ENCODE data around the gene DCTN2. TPM values are rescaled to one million over a fixed set of nuclear protein-coding genes. Genes with fewer than 3 reads are reported as not detected.
"Not testable (repeated sequence)": the region's sequence is repeated elsewhere in the genome, so short reads cannot be mapped to it uniquely, and the experiment has no call there.

DCTN2 gene
- total RNA-seq, 1 donor from 2014 or later: 140 TPM

DNA sequence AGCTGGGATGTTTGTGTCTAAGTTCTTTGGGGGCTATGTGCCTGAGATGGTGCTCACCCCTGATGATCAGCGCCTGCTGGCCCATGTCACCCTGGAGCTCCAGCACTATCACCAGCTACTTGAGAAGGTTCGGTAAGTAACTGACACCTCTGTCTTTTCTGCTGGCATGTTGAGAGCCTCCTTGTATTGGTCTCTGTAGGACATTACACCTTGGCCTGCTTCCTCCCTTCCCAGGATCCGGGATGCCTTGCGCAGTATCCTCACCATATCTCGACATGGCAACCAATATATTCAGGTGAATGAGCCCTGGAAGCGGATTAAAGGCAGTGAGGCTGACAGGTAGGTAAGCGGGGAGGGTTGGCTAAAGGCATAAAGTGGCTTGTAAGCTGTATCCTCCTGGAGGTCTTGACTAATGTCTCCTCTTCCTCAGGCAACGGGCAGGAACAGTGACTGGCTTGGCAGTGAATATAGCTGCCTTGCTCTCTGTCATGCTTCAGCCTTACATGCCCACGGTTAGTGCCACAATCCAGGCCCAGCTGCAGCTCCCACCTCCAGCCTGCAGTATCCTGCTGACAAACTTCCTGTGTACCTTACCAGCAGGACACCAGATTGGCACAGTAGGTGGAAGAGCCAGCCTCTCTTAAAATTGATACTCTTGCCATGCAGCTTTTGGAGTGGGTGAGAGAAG lies 32.1 kb downstream of the DCTN2 start:
- DNase-seq: no peak

DNA sequence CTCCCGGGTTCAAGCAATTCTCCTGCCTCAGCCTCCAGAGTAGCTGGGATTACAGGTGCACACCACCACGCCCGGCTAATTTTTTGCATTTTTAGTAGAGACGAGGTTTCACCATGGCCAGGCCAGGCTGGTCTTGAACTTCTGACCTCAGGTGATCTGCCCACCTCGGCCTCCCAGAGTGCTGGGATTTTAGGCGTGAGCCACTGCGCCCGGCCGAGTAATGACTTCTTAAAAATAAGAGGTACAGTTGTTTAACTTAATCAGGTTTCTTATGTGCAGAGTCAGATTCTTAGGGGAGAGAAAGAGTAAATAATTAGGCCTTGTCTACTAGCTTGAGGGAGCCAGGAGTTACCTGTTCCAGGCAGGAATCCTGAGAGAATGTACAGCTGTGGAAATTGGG lies 32.7 kb downstream of the DCTN2 start:
- not testable (repeated sequence) for DNase-seq

DNA sequence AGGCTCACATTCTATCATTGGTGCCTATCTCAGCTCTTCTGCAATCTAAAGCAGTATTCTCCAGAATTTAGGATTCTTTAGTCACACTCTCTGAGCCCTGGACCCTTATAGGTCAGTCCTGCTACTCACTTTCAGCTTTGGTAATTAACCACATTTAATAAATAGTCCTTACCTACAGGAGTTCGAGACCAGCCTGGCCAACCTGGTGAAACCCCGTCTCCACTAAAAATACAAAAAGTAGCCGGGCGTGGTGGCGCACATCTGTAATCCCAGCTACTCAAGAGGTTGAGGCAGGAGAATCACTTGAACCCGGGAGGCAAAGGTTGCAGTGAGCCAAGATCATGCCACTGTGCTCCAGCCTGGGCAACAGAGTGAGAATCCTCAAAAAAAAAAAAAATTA lies 33.3 kb downstream of the DCTN2 start:
- not testable (repeated sequence) for DNase-seq

DNA sequence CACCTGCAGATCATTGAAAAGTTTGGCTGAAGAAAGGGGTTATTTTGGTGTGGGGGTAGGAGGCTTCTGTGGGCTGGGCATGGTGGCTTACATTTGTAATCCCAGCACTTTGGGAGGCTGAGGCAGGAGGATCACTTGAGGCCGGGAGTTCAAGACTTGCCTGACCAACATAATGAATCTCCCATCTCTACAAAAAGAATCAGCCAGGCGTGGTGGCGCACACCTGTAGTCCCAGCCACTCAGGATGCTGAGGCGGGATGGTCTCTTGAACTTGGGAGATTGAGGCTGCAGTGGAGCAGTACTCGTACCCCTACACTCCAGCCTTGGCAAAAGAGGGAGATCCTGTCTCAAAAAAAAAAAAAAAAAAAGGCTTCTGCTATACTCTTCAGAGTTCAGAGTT lies 33.7 kb downstream of the DCTN2 start:
- DNase-seq: no peak

DNA sequence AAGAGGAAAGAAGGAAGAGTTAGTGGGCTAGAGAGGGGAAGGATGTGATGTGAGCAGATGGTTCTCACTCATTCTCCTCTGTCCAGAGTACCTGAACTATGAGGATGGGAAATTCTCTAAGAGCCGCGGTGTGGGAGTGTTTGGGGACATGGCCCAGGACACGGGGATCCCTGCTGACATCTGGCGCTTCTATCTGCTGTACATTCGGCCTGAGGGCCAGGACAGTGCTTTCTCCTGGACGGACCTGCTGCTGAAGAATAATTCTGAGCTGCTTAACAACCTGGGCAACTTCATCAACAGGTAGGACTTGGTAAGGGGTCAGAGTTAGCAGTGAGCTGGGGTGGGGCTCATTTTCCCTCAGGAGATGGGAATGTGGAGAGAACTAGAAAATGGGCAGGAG lies 34.3 kb downstream of the DCTN2 start:
- DNase-seq: no peak

DNA sequence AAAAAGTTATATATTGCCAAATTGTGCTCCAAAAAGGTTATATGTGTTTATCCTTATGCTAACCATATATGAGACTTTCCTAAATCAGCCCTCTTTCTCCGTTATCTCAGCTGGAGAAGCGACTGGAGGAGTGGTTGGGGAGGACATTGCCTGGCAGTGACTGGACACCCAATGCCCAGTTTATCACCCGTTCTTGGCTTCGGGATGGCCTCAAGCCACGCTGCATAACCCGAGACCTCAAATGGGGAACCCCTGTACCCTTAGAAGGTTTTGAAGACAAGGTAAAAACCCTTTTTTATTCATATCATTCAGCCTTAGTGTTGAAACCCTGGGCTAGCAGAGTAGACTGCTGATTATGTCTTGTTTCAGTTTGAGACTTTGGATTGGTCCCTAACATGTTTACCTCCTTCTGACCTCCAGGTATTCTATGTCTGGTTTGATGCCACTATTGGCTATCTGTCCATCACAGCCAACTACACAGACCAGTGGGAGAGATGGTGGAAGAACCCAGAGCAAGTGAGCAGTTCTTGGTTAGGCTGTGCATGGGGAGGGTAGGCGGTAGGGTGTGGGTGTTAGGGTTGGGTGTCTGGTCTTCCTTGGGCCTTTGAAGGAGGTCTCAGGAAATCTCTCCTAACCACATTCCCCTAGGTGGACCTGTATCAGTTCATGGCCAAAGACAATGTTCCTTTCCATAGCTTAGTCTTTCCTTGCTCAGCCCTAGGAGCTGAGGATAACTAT lies 35.2 kb downstream of the DCTN2 start:
- no peak for DNase-seq

DNA sequence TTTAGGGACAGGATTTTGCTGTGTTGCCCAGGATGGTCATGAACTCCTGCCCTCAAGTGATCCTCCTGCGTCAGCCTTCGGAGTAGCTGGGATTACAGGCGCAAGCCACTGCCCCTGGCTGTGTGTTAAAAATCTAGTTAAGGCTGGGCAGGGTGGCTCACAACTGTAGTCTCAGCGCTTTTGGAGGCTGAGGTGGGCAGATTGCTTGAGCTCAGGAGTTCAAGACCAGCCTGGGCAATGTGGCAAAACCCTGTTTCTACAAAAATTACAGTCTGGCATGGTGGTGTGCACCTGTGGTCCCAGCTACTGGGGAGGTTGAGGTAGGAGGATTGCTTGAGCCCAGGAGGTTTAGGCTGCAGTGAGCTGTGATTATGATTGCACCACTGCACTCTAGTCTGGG lies 35.8 kb downstream of the DCTN2 start:
- no peak for DNase-seq

DNA sequence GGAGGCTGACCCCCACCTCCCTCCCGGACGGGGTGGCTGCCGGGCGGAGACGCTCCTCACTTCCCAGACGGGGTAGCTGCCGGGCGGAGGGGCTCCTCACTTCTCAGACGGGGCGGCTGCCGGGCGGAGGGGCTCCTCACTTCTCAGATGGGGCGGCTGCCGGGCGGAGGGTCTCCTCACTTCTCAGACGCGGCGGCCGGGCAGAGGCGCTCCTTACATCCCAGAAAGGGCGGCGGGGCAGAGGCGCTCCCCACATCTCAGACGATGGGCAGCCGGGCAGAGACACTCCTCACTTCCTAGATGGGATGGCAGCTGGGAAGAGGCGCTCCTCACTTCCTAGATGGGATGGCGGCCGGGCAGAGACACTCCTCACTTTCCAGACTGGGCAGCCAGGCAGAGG lies 39.2 kb downstream of the DCTN2 start:
- not testable (repeated sequence) for DNase-seq

DNA sequence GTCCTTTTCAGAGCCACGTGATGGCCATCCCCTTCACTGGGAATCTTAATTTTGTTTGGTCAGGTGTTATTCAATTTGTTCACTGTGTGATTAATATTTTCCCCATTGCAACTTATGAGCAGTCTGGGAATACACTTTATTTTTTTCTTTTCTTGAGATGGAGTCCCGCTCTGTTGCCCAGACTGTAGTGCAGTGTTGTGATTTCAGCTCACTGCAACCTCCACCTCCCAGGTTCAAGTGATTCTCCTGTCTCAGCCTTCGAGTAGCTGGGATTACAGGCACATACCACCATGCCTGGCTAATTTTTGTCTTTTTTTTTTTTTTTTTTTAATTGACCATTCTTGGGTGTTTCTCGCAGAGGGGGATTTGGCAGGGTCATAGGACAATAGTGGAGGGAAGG lies 40.5 kb downstream of the DCTN2 start:
- DNase-seq: not testable (repeated sequence)

DNA sequence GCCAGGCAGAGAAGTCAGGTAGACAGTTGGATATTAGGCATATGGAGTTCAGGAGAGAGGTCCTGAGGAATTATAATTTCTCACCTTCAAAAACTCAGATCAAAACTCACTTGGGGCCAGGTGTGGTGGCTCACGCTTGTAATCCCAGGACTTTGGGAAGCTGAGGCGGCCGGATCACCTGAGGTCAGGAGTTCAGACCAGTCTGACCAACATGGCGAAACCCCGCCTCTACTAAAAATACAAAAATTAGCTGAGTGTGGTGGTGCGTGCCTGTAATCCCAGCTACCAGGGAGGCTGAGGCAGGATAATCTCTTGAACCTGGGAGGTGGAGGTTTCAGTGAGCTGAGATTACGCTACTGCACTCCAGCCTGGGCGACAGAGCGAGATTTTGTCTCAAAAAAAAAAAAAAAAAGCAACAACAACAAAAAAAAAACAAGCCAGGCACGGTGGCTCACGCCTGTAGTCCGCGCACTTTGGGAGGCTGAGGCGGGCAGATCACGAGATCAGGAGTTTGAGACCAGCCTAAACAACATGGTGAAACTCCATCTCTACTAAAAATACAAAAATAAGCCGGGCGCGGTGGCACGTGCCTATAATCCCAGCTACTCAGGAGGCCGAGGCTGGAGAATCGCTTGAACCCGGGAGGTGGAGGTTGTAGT lies 44.6 kb downstream of the DCTN2 start:
- not testable (repeated sequence) for DNase-seq

DNA sequence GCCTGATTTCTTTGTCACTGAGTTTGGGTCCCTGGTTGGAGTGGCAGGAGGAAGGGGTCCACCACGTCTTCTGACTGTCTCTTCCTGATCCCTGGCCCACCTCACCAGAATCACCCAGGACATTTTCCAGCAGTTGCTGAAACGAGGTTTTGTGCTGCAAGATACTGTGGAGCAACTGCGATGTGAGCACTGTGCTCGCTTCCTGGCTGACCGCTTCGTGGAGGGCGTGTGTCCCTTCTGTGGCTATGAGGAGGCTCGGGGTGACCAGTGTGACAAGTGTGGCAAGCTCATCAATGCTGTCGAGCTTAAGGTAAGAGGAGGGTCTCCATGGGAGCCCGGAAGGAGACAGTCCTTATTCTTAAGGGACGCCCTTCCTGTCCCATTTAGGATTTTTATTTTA lies 46.8 kb downstream of the DCTN2 start:
- DNase-seq: no peak

DNA sequence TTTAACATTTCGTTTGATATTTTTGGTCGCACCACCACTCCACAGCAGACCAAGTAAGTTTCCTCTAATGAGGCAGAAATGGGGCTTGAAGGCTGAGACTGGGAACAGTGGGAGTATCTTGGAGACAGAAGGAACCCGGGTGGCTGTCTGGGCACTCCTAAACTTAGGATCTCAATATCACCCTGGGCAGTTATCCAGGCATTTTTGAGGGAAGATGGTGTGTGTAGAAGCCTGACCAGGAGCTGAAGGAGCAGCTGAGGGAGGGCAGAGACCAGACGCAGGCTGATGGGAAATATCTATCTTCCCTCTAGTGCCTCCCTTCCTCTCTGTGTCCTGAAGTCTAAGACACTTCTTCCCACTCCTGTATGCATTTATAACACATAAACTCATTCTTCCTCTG lies 48.4 kb downstream of the DCTN2 start:
- DNase-seq: no peak

DNA sequence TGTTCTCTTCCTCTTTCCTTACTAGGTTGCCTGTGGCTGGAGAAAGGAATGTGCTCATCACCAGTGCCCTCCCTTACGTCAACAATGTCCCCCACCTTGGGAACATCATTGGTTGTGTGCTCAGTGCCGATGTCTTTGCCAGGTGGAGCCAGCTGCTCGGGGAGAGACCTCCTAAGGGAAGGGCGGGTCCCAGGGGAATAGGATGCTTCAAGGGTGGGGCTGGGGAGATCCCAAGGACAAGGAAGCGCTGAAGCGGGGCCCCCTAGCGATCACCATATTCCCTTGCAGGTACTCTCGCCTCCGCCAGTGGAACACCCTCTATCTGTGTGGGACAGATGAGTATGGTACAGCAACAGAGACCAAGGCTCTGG lies 48.9 kb downstream of the DCTN2 start:
- DNase-seq: no peak

DNA sequence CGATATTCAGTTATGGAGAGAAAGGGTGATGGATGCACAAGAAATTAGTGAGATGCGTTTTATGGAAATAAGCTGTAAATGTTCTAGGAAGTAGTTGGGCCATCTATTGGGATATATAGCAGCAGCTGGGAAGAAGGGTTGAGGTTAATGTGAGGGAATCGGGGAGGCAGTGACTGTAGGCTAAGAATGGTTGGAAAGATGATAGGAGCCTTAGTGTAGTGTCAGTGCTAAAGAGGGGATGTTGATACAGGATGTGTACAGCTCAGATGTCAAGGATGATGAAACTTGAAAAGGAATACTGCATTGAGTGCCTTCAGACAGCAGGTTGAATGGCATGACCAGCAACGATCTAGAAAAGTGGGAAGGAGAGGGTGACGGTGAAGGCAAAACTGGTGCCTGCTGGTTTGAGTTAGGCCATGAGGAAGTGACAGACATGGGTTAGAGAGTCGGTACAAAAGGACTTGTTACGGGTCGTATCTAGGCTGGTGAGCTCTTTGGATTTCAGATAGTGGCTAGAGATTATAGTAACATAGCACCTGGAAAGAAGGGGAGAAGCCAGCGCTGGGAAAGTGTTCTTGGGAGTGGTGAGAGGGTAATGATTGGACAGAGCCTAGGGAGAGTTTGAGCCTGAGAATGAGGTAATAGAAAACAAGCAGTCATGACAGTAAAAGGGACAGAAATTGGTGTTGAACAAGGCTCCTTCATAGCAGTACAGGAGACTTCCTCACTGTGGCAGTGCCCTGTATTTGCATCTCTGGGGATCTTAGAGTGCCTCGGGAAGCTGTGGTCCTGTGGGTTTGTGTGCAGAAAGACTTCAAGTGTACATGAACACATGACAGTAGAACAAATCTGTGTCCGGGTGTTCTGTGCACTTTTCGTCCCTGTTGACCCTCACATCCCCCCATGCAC lies 49.5 kb downstream of the DCTN2 start:
- DNase-seq: no peak

DNA sequence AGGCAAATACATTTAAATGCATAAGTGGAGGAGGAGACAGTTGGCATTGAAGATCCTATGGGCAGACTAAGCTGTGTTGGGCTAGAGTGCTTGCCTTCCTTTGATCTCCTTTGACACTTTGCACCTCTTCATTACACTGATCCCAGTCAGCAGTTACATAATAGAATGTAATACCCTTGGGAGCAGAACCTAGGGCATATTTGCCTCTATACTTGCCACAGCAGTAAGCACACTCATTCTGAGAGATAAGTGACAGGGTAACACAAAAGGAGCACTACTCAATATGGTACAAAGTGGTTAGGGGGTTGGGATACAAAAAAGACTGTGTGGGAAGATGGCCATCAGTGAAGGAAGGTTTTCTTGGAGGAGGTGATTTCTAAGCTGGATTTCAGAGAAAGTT lies 50.2 kb downstream of the DCTN2 start:
- DNase-seq: no peak

DNA sequence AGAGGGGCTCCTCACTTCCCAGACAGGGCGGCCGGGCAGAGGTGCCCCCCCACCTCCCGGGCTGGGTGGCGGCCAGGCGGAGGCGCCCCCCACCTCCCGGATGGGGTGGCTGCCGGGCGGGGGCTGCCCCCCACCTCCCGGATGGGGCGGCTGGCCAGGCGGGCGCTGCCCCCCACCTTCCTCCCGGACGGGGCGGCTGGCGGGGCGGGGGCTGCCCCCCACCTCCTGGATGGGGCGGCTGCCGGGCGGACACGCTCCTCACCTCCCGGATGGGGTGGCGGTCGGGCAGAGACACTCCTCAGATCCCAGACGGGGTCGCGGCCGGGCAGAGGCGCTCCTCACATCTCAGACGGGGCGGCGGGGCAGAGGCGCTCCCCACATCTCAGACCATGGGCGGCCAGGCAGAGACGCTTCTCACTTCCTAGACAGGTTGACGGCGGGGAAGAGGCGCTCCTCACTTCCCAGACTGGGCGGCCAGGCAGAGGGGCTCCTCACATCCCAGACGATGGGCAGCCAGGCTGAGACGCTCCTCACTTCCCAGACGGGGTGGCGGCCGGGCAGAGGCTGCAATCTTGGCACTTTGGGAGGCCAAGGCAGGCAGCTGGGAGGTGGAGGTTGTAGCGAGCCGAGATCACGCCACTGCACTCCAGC lies 51.8 kb downstream of the DCTN2 start:
- DNase-seq: not testable (repeated sequence)

DNA sequence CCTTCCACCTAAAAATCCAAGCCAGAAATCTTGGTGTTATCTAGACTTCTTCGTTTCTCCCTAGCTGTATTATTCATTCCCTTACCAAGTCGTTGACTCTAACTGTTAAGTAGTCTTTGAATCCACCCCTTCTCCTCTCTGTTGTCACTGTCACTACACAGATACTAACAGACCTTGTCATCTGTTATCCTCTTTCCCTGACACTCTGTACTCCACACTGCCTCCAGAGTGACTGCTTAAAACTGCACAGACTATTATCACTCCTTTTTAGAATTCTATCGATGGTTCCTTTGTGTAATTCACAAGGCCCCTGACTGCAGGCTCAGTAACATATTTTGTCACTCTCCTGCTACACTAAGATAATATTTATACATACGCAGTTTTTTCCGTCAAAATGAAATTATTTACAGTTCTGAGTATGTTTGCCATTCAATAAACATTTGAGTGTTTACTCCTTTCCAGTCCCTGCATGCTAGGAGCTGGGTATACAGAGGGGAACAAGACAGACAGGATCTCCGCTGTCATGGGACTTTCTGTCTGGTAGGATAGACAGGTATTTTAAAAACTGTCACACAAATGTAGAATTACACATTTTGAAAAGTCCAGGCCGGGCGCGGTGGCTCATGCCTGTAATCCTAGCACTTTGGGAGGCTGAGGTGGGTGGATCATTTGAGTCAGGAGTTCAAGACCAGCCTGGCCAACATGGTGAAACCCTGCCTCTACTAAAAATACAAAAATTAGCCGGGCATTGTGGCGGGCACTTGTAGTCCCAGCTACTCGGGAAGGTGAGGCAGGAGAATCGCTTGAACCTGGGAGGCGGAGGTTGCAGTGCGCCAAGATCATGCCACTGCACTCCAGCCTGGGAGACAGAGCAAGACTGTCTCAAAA lies 55.4 kb downstream of the DCTN2 start:
- no peak for DNase-seq

DNA sequence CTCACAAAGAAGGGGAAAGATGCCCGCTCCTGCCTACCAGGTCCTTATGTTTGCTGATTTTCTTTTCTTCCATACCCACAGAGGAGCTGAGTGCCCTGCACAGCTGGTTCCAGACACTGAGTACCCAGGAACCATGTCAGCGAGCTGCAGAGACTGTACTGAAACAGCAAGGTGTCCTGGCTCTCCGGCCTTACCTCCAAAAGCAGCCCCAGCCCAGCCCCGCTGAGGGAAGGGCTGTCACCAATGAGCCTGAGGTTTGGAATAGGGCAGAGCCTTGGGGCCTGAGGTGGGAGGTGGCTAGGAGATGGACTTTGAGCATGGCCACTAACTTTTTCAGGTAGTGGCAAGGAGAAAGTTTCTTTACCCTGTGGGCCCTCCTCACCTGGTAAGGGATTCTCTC lies 56.9 kb downstream of the DCTN2 start:
- no peak for DNase-seq

DNA sequence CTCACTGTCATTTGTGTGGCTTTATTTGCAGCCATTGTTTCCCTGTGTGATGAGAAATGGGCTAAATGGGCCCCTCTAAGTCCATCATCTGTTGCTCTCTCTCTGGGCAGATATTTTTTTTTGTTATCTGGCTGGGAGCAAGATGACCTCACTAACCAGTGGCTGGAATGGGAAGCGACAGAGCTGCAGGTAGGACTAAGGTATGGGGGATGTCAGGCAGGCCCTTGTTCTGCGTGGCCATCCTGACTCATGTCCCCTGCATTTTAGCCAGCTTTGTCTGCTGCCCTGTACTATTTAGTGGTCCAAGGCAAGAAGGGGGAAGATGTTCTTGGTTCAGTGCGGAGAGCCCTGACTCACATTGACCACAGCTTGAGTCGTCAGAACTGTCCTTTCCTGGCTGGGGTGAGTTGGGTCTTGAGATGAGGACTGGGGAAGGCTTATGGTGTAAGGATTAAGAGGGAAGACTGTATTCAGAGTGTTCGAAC lies 57.8 kb downstream of the DCTN2 start:
- no peak for DNase-seq

DNA sequence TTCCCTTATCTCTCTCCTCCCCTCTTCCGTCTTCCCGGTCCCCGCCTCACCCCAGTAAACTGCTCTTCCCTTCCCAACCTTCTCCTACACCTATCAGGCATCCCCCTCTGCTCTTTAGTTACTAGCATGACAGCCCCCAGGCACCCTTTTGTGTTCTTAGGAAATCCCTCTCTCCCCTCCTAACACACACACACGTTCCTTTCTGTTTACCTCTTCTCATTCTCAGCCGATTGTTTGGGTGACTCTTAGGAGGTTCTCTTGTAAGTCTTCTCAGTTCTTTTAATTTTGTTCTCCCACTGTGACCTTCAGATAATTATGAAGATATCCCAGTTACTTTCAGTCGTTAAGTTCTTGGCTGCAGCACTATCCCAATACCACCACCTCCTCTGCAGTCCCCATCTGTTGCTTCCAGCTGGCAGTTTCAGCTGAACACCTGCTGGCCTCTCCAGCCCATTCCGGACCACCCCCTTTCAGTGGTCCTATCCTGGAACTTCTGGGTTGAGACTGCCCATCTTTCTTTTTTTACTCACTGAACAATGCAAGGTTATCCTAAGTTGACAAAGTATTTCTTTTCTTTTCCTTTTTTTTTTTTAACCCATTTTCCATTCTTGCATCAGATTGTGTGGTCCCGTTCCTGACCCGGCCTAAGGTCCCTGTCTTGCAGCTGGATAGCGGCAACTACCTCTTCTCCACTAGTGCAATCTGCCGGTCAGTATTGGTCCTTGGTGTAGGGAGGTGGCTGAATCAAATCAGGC lies 58.4 kb downstream of the DCTN2 start:
- peak; percentile 25 for DNase-seq

All from tongue (tissue), 2 donors.